ENCODE data around the gene SLC35F1. TPM values are rescaled to one million over a fixed set of nuclear protein-coding genes. Genes with fewer than 3 reads are reported as not detected.

Gene SLC35F1
- total RNA-seq, 6 experiments from 2014 or later = 0.12 TPM; not detected in 5

- H3K4me1 ChIP-seq = no peaks in the 10 kb centered on the region
- TF ChIP-seq CTCF (IDR thresholded peaks at IDR 0.05) = no peak
- no peak for DNase-seq
- WGBS (ENCODE audit: insufficient coverage, low coverage, low lambda C conversion rate, missing lambda C conversion rate) = 75% methylated on average over 1 of the region's 1 CpG
- no peak overlapping the region for H3K27ac ChIP-seq
- intact Hi-C loops (cut with DNase I) = no loop called here
- H3K4me3 ChIP-seq = no peak overlapping the region
- H3K36me3 ChIP-seq = no peaks in the 10 kb centered on the region
- no peaks in the 10 kb centered on the region for H3K9me3 ChIP-seq
- ATAC-seq = no peak
- H3K27me3 ChIP-seq = no peaks in the 10 kb centered on the region
Observed at GRCh38 chr6:118141211-118141610, 234.1 kb downstream of the SLC35F1 start.

DNA sequence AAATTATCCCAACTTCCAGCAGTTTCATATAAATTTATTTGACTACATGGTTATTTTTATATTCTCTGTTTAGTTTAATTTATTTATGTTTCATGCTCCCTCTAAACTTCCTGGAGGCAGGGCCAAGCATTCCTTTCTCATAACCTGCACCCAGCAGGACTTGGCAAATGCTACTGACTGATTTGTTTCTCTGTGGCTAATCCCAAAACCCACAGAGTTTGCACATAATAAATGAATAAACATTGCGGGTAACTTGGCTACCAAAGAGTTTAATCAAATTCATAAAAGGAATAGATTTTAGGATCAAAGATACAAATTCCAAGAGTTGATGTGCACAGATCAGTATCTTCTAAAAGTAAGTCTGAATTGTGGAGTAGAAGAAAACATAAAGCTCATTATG, 239.5 kb downstream of the SLC35F1 start:
- no peak overlapping the region for H3K27ac ChIP-seq
- WGBS (ENCODE audit: insufficient coverage, low coverage, low lambda C conversion rate, missing lambda C conversion rate) = 69% methylated on average over 1 of the region's 1 CpG
- no peaks in the 10 kb centered on the region for H3K27me3 ChIP-seq
- no peak for TF ChIP-seq CTCF (IDR thresholded peaks at IDR 0.05)
- no peak for TF ChIP-seq POLR2A (IDR thresholded peaks at IDR 0.05)
- intact Hi-C loops (cut with DNase I) = no loop called here
- H3K36me3 ChIP-seq = no peaks in the 10 kb centered on the region
- no peaks in the 10 kb centered on the region for H3K9me3 ChIP-seq
- DNase-seq (no peak), ATAC-seq (no peak)
- H3K4me1 ChIP-seq = no peaks in the 10 kb centered on the region
- H3K4me3 ChIP-seq = no peak overlapping the region

DNA sequence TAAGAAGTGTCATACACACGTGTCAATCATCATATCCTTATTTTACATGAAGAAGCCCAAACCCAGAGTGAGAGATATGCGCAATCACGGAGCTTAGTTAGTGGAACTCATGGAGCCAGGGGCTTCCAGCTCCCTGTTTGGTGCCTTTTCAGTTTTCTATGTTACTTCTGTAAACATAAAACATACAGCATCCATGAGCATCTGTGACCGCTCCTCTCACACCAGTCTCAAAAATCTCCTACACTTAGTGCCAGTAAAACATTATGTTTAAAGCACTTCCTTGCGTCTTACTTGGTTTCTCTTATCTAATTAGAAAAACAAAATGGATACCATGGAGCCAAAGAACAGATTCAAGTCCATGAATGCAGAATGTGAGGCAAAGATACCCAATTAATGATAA, 240.4 kb downstream of the SLC35F1 start:
- Histone ChIP-seq H3K4me3 (no peak overlapping the region), H3K27me3 (no peaks in the 10 kb centered on the region), H3K4me1 (no peaks in the 10 kb centered on the region), H3K9me3 (no peaks in the 10 kb centered on the region), H3K36me3 (no peaks in the 10 kb centered on the region), H3K27ac (no peak overlapping the region)
- DNase-seq (no peak), ATAC-seq (no peak)
- intact Hi-C loops (cut with DNase I) = no loop called here
- TF ChIP-seq CTCF (IDR thresholded peaks at IDR 0.05) (no peak), POLR2A (IDR thresholded peaks at IDR 0.05) (no peak)
- WGBS (ENCODE audit: insufficient coverage, low coverage, low lambda C conversion rate, missing lambda C conversion rate) = 63% methylated on average over 4 of the region's 5 CpGs

DNA sequence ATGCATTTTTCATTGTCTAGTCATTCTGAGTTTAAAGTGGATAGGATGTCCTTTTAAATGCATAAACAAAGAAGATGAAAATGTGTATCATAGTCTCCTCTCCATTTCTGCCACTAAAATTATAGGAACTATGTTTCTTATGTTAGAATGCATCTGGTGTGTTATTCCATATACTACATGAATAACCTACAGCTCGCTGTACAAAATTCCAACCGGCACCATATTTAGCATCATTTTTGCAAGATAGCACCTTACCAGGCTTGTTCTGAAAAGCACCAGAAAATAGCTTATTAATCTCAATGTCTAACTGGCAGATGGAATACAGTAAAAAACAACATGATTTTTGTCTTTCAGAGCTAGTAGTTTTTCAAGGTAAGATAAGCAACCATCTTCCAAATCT, 241.5 kb downstream of the SLC35F1 start:
- H3K4me3 ChIP-seq = no peak overlapping the region
- intact Hi-C loops (cut with DNase I) = no loop called here
- no peak for ATAC-seq
- no peak for DNase-seq
- no peak for TF ChIP-seq CTCF (IDR thresholded peaks at IDR 0.05)
- TF ChIP-seq POLR2A (IDR thresholded peaks at IDR 0.05) = no peak
- no peaks in the 10 kb centered on the region for H3K9me3 ChIP-seq
- H3K27me3 ChIP-seq = no peaks in the 10 kb centered on the region
- no peaks in the 10 kb centered on the region for H3K36me3 ChIP-seq
- 80% methylated on average over 2 of the region's 2 CpGs for WGBS (ENCODE audit: insufficient coverage, low coverage, low lambda C conversion rate, missing lambda C conversion rate)
- no peak overlapping the region for H3K27ac ChIP-seq
- no peaks in the 10 kb centered on the region for H3K4me1 ChIP-seq

- Histone ChIP-seq H3K4me3 (no peak overlapping the region), H3K4me1 (no peaks in the 10 kb centered on the region), H3K27ac (no peak overlapping the region), H3K27me3 (no peaks in the 10 kb centered on the region), H3K9me3 (no peaks in the 10 kb centered on the region), H3K36me3 (no peaks in the 10 kb centered on the region)
- ATAC-seq (no peak), DNase-seq (no peak)
- intact Hi-C loops (cut with DNase I) = no loop called here
- TF ChIP-seq POLR2A (IDR thresholded peaks at IDR 0.05) = no peak
- no peak for TF ChIP-seq CTCF (IDR thresholded peaks at IDR 0.05)
Observed at GRCh38 chr6:118152524-118152923, 245.5 kb downstream of the SLC35F1 start.
